Measurements from ENCODE around the gene WWC1. TPM values are rescaled to one million over a fixed set of nuclear protein-coding genes. Genes with fewer than 3 reads are reported as not detected.

WWC1 gene
- total RNA-seq, 1 experiment from 2014 or later = not detected

DNA sequence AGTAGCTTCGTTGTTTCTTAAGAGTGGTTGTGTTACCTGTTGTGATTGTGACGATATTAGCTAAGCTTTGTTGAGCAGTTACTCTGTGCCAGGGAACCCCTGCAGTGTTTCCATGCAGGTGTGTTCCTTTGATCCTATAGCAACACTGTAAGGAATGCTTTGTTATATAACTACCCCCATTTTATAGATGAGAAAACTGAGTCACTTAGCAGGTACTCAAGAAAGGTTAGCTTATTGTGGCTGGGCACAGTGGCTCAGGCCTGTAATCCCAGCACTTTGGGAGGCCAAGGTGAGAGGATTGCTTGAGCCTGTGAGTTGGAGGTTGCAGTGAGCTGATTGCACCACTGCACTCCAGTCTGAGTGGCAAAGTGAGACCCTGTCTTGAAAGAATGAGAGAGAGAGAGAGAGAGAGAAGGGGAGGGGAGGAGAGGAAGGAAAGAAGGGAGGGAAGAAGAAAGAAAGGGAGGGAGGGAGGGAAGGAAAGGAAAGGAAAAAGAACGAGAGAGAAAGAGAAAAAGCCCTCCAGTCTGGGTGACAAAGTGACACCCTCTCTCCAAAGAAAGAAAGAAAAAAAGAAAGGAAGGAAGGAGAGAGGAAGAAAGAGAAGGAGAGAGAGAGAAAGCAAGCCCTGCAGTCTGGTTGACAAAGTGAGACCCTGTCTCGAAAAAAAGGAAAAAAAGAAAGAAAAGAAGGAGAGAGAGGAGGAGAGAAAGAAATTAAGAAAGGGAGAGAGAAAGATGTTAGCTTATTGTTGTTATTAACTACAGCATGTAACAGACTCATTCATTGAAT is 109.2 kb downstream of the WWC1 start:
- Histone ChIP-seq H4K20me1 (ENCODE audit: insufficient read depth, low read depth, low read length) (no peaks in the 10 kb centered on the region), H2AFZ (ENCODE audit: low read length) (no peak overlapping the region), H3K27ac (ENCODE audit: low read length) (no peak overlapping the region), H3K9ac (ENCODE audit: low read length) (no peak overlapping the region), H3K4me2 (ENCODE audit: low read depth, low read length, poor library complexity, severe bottlenecking) (no peak overlapping the region), H3K4me3 (ENCODE audit: low read length) (no peak overlapping the region), H3K36me3 (ENCODE audit: insufficient read depth, low read length) (no peaks in the 10 kb centered on the region), H3K27me3 (ENCODE audit: low read length) (no peaks in the 10 kb centered on the region), H3K9me2 (replicated peaks; ENCODE audit: insufficient read depth, low read length) (no peaks in the 10 kb centered on the region), H3K9me3 (ENCODE audit: low read length) (no peaks in the 10 kb centered on the region), H3K79me2 (ENCODE audit: low read length) (no peaks in the 10 kb centered on the region), H3K4me1 (ENCODE audit: low read length) (no peaks in the 10 kb centered on the region)
- no peak for DNase-seq

DNA sequence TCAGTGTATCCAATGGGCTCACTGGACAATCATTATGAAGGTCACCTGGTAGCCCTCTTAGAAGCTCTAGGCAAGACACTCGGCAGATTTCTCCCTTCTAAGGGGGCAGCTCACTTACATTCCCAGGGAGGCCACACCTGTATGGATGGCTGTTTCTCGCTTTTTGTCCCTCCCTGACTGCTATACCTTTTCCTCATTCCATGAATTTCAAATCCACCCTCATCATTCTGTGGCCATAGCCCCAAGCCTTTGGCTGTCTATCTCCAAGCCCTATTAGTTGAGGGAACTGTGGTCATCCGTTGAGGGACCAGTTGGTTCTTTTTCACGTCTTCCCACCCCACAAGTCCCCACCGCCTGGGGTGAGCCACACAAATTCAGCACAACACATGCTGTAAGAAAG is 109.8 kb downstream of the WWC1 start:
- no peak for DNase-seq
- H4K20me1 ChIP-seq (ENCODE audit: insufficient read depth, low read depth, low read length) = no peaks in the 10 kb centered on the region

DNA sequence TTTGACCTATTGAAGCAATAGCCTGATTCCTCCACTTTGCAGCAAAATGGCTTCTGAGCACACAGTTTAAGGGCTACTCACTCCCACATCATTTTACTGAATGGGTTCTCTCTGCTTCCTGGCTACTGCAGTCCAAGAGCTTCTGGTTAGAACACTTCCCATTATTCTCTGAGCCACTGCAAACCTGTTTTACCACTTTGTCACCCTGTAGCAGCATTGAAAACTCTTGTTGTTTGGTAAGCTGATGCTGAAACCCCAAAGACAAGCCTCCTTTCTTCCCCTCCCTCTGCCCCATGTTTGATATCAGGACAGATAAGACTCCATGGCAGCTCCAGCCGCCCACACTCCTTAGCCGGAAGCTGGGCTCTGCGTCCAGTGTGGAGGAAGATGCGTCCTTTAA is 110.4 kb downstream of the WWC1 start:
- Histone ChIP-seq H3K4me2 (ENCODE audit: low read depth, low read length, poor library complexity, severe bottlenecking) (no peak overlapping the region), H3K9me3 (ENCODE audit: low read length) (no peaks in the 10 kb centered on the region), H3K4me3 (ENCODE audit: low read length) (no peak overlapping the region), H3K36me3 (ENCODE audit: insufficient read depth, low read length) (no peaks in the 10 kb centered on the region), H4K20me1 (ENCODE audit: insufficient read depth, low read depth, low read length) (no peaks in the 10 kb centered on the region), H3K79me2 (ENCODE audit: low read length) (no peaks in the 10 kb centered on the region), H3K4me1 (ENCODE audit: low read length) (no peaks in the 10 kb centered on the region), H2AFZ (ENCODE audit: low read length) (no peak overlapping the region), H3K9me2 (replicated peaks; ENCODE audit: insufficient read depth, low read length) (no peaks in the 10 kb centered on the region), H3K9ac (ENCODE audit: low read length) (no peak overlapping the region), H3K27me3 (ENCODE audit: low read length) (no peaks in the 10 kb centered on the region), H3K27ac (ENCODE audit: low read length) (no peak overlapping the region)
- no peak for DNase-seq

More for the DNA sequence above, 109.8 kb downstream of the WWC1 start:
- H3K9me3 ChIP-seq (ENCODE audit: low read length) = no peaks in the 10 kb centered on the region
- no peaks in the 10 kb centered on the region for H3K4me1 ChIP-seq (ENCODE audit: low read length)
- H2AFZ ChIP-seq (ENCODE audit: low read length) = no peak overlapping the region
- no peak overlapping the region for H3K4me2 ChIP-seq (ENCODE audit: low read depth, low read length, poor library complexity, severe bottlenecking)
- no peaks in the 10 kb centered on the region for H3K36me3 ChIP-seq (ENCODE audit: insufficient read depth, low read length)
- no peak overlapping the region for H3K4me3 ChIP-seq (ENCODE audit: low read length)
- no peak overlapping the region for H3K9ac ChIP-seq (ENCODE audit: low read length)
- no peak overlapping the region for H3K27ac ChIP-seq (ENCODE audit: low read length)
- no peaks in the 10 kb centered on the region for H3K79me2 ChIP-seq (ENCODE audit: low read length)
- H3K9me2 ChIP-seq (replicated peaks; ENCODE audit: insufficient read depth, low read length) = no peaks in the 10 kb centered on the region
- no peaks in the 10 kb centered on the region for H3K27me3 ChIP-seq (ENCODE audit: low read length)

DNA sequence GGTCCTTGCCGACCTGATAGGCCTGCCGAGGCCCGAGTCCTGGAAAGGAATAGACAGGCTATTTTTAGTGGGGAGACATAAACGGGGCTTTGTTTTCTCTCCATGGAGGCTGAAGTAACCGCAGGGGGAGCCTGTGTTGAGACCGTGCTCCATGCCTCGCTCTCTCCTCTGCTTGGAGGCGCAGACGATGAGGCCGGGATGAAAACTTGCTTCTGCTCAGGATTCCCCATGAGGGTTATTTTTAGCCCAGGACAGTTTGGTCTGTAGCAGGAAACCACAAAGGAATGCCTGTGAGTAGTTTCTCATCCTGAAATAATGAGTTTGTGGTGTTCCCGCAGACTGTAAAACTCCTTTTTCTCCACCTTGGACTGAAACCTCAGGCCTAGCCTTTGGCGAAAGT is 112.9 kb downstream of the WWC1 start:
- no peak overlapping the region for H3K9ac ChIP-seq (ENCODE audit: low read length)

DNA sequence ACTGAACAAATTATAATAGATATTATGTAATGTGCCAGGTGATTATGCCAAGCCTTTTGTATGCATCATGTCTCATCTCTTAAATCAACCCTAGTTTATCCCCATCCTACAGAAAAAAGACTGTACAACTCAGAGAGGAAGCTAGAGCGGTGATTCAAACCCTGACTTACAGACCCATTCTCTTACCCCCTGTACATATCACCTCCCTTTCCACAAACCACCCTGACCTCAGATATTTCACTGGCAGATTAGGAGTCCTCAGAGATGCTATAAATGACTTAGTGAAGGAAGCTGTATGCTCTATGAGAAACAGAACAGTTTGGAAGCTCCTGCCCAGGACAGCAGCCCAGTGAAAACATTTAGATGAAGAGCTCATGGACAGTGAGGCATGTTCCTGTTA is 115.8 kb downstream of the WWC1 start:
- no peak for DNase-seq
- Histone ChIP-seq H4K20me1 (ENCODE audit: insufficient read depth, low read depth, low read length) (no peaks in the 10 kb centered on the region), H3K4me1 (ENCODE audit: low read length) (no peaks in the 10 kb centered on the region), H2AFZ (ENCODE audit: low read length) (no peak overlapping the region), H3K36me3 (ENCODE audit: insufficient read depth, low read length) (no peaks in the 10 kb centered on the region), H3K79me2 (ENCODE audit: low read length) (no peaks in the 10 kb centered on the region), H3K9me3 (ENCODE audit: low read length) (no peaks in the 10 kb centered on the region), H3K4me3 (ENCODE audit: low read length) (no peak overlapping the region), H3K27me3 (ENCODE audit: low read length) (no peaks in the 10 kb centered on the region), H3K27ac (ENCODE audit: low read length) (no peak overlapping the region), H3K9me2 (replicated peaks; ENCODE audit: insufficient read depth, low read length) (no peaks in the 10 kb centered on the region), H3K4me2 (ENCODE audit: low read depth, low read length, poor library complexity, severe bottlenecking) (no peak overlapping the region), H3K9ac (ENCODE audit: low read length) (no peak overlapping the region)

More for the DNA sequence above, 112.9 kb downstream of the WWC1 start:
- Histone ChIP-seq H4K20me1 (ENCODE audit: insufficient read depth, low read depth, low read length) (no peaks in the 10 kb centered on the region), H3K9me2 (replicated peaks; ENCODE audit: insufficient read depth, low read length) (no peaks in the 10 kb centered on the region), H3K27me3 (ENCODE audit: low read length) (no peaks in the 10 kb centered on the region), H3K4me3 (ENCODE audit: low read length) (no peak overlapping the region), H3K9me3 (ENCODE audit: low read length) (no peaks in the 10 kb centered on the region), H2AFZ (ENCODE audit: low read length) (no peak overlapping the region), H3K27ac (ENCODE audit: low read length) (no peak overlapping the region), H3K36me3 (ENCODE audit: insufficient read depth, low read length) (no peaks in the 10 kb centered on the region), H3K4me2 (ENCODE audit: low read depth, low read length, poor library complexity, severe bottlenecking) (no peak overlapping the region), H3K4me1 (ENCODE audit: low read length) (no peaks in the 10 kb centered on the region), H3K79me2 (ENCODE audit: low read length) (no peaks in the 10 kb centered on the region)
- DNase-seq = no peak

DNA sequence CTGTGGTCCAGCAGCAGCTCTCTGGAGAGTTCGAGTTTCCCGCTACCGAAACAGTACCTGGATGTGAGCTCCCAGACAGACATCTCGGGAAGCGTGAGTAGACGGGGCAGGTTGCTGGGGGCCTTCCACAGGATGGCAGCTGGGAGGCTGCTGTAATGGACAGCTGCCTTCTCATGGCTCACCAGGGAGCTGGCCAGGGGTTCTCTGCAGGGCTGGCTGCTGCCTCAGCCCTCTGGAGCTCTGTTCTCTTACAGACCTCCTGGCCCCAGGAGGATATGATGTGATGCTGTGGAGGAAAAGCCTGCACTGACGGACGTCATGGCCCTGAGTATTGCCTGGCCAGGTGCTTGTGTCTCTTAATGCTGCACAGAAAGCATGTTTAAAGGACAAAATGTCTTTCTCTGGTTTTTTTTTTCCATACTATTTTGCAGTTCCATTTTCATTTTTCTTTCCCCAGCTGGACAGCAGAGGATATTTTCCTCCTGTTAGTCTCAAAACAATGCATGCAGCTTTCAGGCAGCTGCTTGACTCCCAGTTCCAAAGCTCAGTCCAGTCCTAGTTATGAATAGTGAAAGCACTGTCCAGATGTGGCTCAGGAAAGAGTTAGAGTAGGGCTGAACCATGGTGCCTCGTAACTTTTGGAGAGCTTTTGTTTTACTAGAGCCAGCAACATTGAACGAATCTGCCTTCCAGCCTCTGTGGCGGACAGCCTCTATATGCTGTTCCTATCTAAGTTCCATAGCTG is 117.3 kb downstream of the WWC1 start:
- Histone ChIP-seq H3K9ac (ENCODE audit: low read length) (no peak overlapping the region), H3K4me2 (ENCODE audit: low read depth, low read length, poor library complexity, severe bottlenecking) (no peak overlapping the region), H3K36me3 (ENCODE audit: insufficient read depth, low read length) (no peaks in the 10 kb centered on the region), H3K4me3 (ENCODE audit: low read length) (no peak overlapping the region), H3K4me1 (ENCODE audit: low read length) (no peaks in the 10 kb centered on the region), H3K27me3 (ENCODE audit: low read length) (no peaks in the 10 kb centered on the region), H3K9me3 (ENCODE audit: low read length) (no peaks in the 10 kb centered on the region), H3K9me2 (replicated peaks; ENCODE audit: insufficient read depth, low read length) (no peaks in the 10 kb centered on the region), H4K20me1 (ENCODE audit: insufficient read depth, low read depth, low read length) (no peaks in the 10 kb centered on the region), H3K27ac (ENCODE audit: low read length) (no peak overlapping the region), H3K79me2 (ENCODE audit: low read length) (no peaks in the 10 kb centered on the region), H2AFZ (ENCODE audit: low read length) (no peak overlapping the region)
- DNase-seq = no peak

DNA sequence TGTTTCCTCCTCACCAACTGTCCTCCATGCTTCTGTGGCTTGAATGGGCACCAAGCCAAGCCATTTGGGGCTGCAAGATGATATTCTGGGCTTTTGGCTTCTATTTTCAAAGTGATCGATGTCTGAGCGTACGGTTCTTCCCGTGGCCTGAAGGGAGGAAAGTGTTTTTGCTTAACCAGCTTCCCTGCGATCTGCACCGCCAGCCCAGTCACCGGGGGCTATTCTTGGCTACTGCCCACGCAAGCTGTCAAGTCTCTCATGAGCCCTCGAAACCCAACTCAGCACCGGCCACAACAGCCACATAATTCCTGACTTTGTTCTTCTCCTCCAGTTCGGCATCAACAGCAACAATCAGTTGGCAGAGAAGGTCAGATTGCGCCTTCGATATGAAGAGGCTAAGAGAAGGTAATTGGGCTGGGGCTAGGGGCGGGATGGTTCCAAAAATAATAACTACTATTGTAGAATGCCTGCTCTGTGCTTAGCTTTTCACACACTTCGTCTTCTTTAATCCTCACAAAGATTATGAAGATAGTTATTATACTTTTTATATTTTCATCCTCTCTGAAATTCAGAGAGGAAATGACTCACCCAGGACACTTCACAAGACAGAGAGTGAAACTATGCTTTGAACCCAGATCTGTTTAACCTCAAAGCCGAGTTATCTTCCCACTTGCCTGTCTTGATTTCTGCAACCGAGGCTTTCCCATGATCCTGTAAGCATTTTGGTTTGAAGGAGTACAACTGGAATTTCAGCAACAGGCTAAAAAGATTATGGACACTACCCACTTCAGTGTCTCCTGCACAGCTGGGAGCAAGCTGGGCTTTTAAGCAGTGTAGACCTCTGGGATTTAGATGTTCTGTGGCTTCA is 118.4 kb downstream of the WWC1 start:
- Histone ChIP-seq H3K4me1 (ENCODE audit: low read length) (no peaks in the 10 kb centered on the region), H3K27me3 (ENCODE audit: low read length) (no peaks in the 10 kb centered on the region), H3K36me3 (ENCODE audit: insufficient read depth, low read length) (no peaks in the 10 kb centered on the region), H3K4me2 (ENCODE audit: low read depth, low read length, poor library complexity, severe bottlenecking) (no peak overlapping the region), H3K9me2 (replicated peaks; ENCODE audit: insufficient read depth, low read length) (no peaks in the 10 kb centered on the region), H3K27ac (ENCODE audit: low read length) (no peak overlapping the region), H3K9me3 (ENCODE audit: low read length) (no peaks in the 10 kb centered on the region), H4K20me1 (ENCODE audit: insufficient read depth, low read depth, low read length) (no peaks in the 10 kb centered on the region), H2AFZ (ENCODE audit: low read length) (no peak overlapping the region), H3K4me3 (ENCODE audit: low read length) (no peak overlapping the region), H3K9ac (ENCODE audit: low read length) (no peak overlapping the region), H3K79me2 (ENCODE audit: low read length) (no peaks in the 10 kb centered on the region)
- DNase-seq = no peak

DNA sequence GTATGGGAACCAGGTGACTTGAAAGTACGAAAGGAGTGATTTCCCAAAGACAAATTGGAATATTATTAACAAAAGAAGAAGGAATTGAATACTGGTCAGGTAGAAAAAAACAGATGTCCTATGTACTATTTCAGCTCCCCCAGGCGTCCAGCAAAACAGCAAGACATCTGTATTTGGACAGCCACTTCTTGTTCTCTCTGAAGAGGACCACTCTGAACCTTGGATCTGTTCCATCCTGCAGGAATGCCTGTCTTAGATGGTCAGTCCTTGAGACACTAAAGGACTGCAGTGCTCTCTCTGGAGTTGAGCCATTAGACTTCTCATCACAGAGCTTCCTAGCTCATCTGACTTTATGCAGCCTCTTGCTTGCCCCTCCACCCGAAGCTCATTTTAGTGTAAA is 120.4 kb downstream of the WWC1 start:
- H3K9me2 ChIP-seq (replicated peaks; ENCODE audit: insufficient read depth, low read length) = no peaks in the 10 kb centered on the region
- H2AFZ ChIP-seq (ENCODE audit: low read length) = no peak overlapping the region
- no peak overlapping the region for H3K9ac ChIP-seq (ENCODE audit: low read length)
- H3K4me3 ChIP-seq (ENCODE audit: low read length) = no peak overlapping the region
- no peak for DNase-seq
- H3K79me2 ChIP-seq (ENCODE audit: low read length) = no peaks in the 10 kb centered on the region
- no peaks in the 10 kb centered on the region for H3K27me3 ChIP-seq (ENCODE audit: low read length)
- no peaks in the 10 kb centered on the region for H3K9me3 ChIP-seq (ENCODE audit: low read length)
- no peaks in the 10 kb centered on the region for H3K36me3 ChIP-seq (ENCODE audit: insufficient read depth, low read length)
- no peak overlapping the region for H3K4me2 ChIP-seq (ENCODE audit: low read depth, low read length, poor library complexity, severe bottlenecking)
- H3K27ac ChIP-seq (ENCODE audit: low read length) = no peak overlapping the region
- H3K4me1 ChIP-seq (ENCODE audit: low read length) = no peaks in the 10 kb centered on the region
- H4K20me1 ChIP-seq (ENCODE audit: insufficient read depth, low read depth, low read length) = no peaks in the 10 kb centered on the region
